Measurements from ENCODE around the gene TRIM28.

The TRIM28 gene

DNA sequence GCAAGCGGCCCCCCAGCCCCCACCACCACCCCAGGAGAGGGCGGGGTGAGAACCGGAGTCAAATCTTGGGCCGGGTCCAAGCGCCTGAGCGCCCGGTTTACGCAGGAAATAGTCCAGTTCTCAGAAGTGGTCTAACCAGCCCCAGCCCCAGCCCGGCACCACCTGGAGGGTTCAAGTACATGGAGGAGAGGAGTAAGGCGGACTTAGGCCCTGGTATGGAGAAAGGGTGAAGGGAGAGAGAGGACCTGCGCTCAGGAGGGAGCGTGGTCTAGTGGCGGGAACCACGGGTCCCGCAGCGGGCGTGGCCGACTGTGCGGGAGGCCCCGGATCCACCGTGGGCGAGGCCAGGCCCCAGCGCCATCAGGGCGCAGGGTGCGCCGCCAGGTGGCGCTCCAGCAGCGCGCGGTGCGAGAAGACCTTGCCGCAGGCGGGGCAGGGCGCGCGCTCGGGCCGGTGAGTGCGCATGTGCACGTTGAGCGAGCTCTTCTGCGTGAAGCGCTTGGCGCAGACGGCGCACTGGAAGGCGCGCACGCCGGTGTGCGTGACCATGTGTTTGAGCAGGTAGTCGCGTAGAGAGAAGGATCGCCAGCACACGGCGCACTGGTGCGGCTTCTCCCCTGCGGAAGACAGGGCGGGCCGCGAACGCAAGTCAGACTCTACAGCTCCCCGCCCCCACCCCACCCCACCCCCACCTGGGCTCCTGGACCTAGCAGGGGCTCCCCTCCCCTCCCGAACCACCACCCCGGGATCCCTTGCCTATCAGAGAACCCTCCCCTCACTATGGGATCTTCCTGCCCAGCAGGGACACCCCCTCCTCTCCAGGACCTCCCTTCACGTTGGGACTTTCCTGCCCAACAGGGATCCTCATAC lies 29.9 kb upstream of the TRIM28 start:
- peak overlapping the region; percentile 84 for H3K18ac ChIP-seq (ENCODE audit: low read length)
- H3K4ac ChIP-seq (ENCODE audit: low read length) = peak overlapping the region; percentile 26
- H2AK5ac ChIP-seq (ENCODE audit: low read depth, low read length) = peak overlapping the region; percentile 96
- peak overlapping the region; percentile 94 for H3K23ac ChIP-seq (ENCODE audit: low read depth, low read length, poor library complexity)
- peak overlapping the region; percentile 54 for H3K4me2 ChIP-seq (ENCODE audit: insufficient read depth, low read length, poor library complexity, severe bottlenecking)
- H3K9me3 ChIP-seq (replicated peaks in 1 of 2; ENCODE audit: control insufficient read depth in 2 of 2, insufficient read depth in 1 of 2, low read depth in 1 of 2, low read length in 2 of 2) = no peaks in the 10 kb centered on the region
- no peaks in the 10 kb centered on the region for H3K27me3 ChIP-seq (ENCODE audit: control insufficient read depth in 3 of 3, insufficient read depth in 3 of 3, low read depth in 1 of 3, low read length in 3 of 3)
- no peak overlapping the region for H2AFZ ChIP-seq (ENCODE audit: low read length)
- WGBS, 2 donors (ENCODE audit: extremely low coverage in 2 of 2, insufficient read length in 2 of 2, insufficient replicate concordance in 1 of 2) = no CpG with 5 or more reads among the region's 66 CpGs
- H2BK120ac ChIP-seq (ENCODE audit: low read depth, low read length) = no peak overlapping the region
- H3K27ac ChIP-seq (replicated peaks; ENCODE audit: low read length) = no peak overlapping the region
- DNase-seq (ENCODE audit: low spot score) = peak; percentile 89
- H4K8ac ChIP-seq (ENCODE audit: low read depth, low read length) = peak overlapping the region; percentile 95
- peaks cover 8 to 17% of the 10 kb centered on the region in 2 donors for H3K4me1 ChIP-seq (ENCODE audit: control insufficient read depth in 2 of 2, insufficient read depth in 1 of 2, low read depth in 1 of 2, low read length in 2 of 2)
- H3K36me3 ChIP-seq (replicated peaks in 1 of 2; ENCODE audit: control insufficient read depth in 2 of 2, insufficient read depth in 2 of 2, low read length in 2 of 2) = peaks cover 24 to 47% of the 10 kb centered on the region in 2 donors
- H3K9ac ChIP-seq (ENCODE audit: low read depth, low read length, poor library complexity) = peak overlapping the region; percentile 86
- H4K91ac ChIP-seq (ENCODE audit: low read depth, low read length, poor library complexity) = no peak overlapping the region
- H3K79me1 ChIP-seq (ENCODE audit: low read depth, low read length) = peaks cover 14% of the 10 kb centered on the region
- H2BK5ac ChIP-seq (ENCODE audit: low read length) = peak overlapping the region; percentile 8
- no peak overlapping the region for H2BK12ac ChIP-seq (ENCODE audit: low read length)
- no peak overlapping the region for H2BK15ac ChIP-seq (ENCODE audit: low read length)
- H3K4me3 ChIP-seq (ENCODE audit: low read length in 2 of 2) = peak overlapping the region in 1 of 2 donors; percentile 80
- no peak overlapping the region for H3K14ac ChIP-seq (ENCODE audit: low read length)

- peaks cover 24 to 45% of the 10 kb centered on the region in 2 donors for H3K36me3 ChIP-seq (replicated peaks in 1 of 2; ENCODE audit: control insufficient read depth in 2 of 2, insufficient read depth in 2 of 2, low read length in 2 of 2)
- H3K9me3 ChIP-seq (replicated peaks in 1 of 2; ENCODE audit: control insufficient read depth in 2 of 2, insufficient read depth in 1 of 2, low read depth in 1 of 2, low read length in 2 of 2) = no peaks in the 10 kb centered on the region
- H3K4me3 ChIP-seq (ENCODE audit: low read length in 2 of 2) = peak overlapping the region in 1 of 2 donors; percentile 74
- no peak for DNase-seq (ENCODE audit: low spot score)
- peak overlapping the region; percentile 80 for H3K18ac ChIP-seq (ENCODE audit: low read length)
- H2AFZ ChIP-seq (ENCODE audit: low read length) = no peak overlapping the region
- H2BK120ac ChIP-seq (ENCODE audit: low read depth, low read length) = no peak overlapping the region
- peak overlapping the region; percentile 54 for H3K4me2 ChIP-seq (ENCODE audit: insufficient read depth, low read length, poor library complexity, severe bottlenecking)
- no peak overlapping the region for H3K27ac ChIP-seq (replicated peaks; ENCODE audit: low read length)
- peak overlapping the region; percentile 49 for H2AK5ac ChIP-seq (ENCODE audit: low read depth, low read length)
- no peaks in the 10 kb centered on the region for H3K27me3 ChIP-seq (ENCODE audit: control insufficient read depth in 3 of 3, insufficient read depth in 3 of 3, low read depth in 1 of 3, low read length in 3 of 3)
- peak overlapping the region; percentile 8 for H2BK5ac ChIP-seq (ENCODE audit: low read length)
- H4K91ac ChIP-seq (ENCODE audit: low read depth, low read length, poor library complexity) = no peak overlapping the region
- H3K4me1 ChIP-seq (ENCODE audit: control insufficient read depth in 2 of 2, insufficient read depth in 1 of 2, low read depth in 1 of 2, low read length in 2 of 2) = peaks cover 8 to 17% of the 10 kb centered on the region in 2 donors
- no CpG with 5 or more reads among the region's 3 CpGs for WGBS, 2 donors (ENCODE audit: extremely low coverage in 2 of 2, insufficient read length in 2 of 2, insufficient replicate concordance in 1 of 2)
- peak overlapping the region; percentile 95 for H4K8ac ChIP-seq (ENCODE audit: low read depth, low read length)
- H2BK12ac ChIP-seq (ENCODE audit: low read length) = no peak overlapping the region
- H3K23ac ChIP-seq (ENCODE audit: low read depth, low read length, poor library complexity) = no peak overlapping the region
- peaks cover 14% of the 10 kb centered on the region for H3K79me1 ChIP-seq (ENCODE audit: low read depth, low read length)
- H3K14ac ChIP-seq (ENCODE audit: low read length) = no peak overlapping the region
- H3K4ac ChIP-seq (ENCODE audit: low read length) = no peak overlapping the region
- H2BK15ac ChIP-seq (ENCODE audit: low read length) = no peak overlapping the region
- H3K9ac ChIP-seq (ENCODE audit: low read depth, low read length, poor library complexity) = peak overlapping the region; percentile 86
Observed at GRCh38 chr19:58514564-58515022, 29.3 kb upstream of the TRIM28 start.

- no peak overlapping the region for H2BK12ac ChIP-seq (ENCODE audit: low read length)
- no peak for DNase-seq (ENCODE audit: low spot score)
- no CpG with 5 or more reads among the region's 2 CpGs for WGBS, 2 donors (ENCODE audit: extremely low coverage in 2 of 2, insufficient read length in 2 of 2, insufficient replicate concordance in 1 of 2)
- H3K79me1 ChIP-seq (ENCODE audit: low read depth, low read length) = peaks cover 14% of the 10 kb centered on the region
- peaks cover 8 to 17% of the 10 kb centered on the region in 2 donors for H3K4me1 ChIP-seq (ENCODE audit: control insufficient read depth in 2 of 2, insufficient read depth in 1 of 2, low read depth in 1 of 2, low read length in 2 of 2)
- no peak overlapping the region for H3K14ac ChIP-seq (ENCODE audit: low read length)
- H3K23ac ChIP-seq (ENCODE audit: low read depth, low read length, poor library complexity) = no peak overlapping the region
- no peaks in the 10 kb centered on the region for H3K9me3 ChIP-seq (replicated peaks in 1 of 2; ENCODE audit: control insufficient read depth in 2 of 2, insufficient read depth in 1 of 2, low read depth in 1 of 2, low read length in 2 of 2)
- H2AFZ ChIP-seq (ENCODE audit: low read length) = no peak overlapping the region
- peak overlapping the region; percentile 11 for H3K4me2 ChIP-seq (ENCODE audit: insufficient read depth, low read length, poor library complexity, severe bottlenecking)
- no peak overlapping the region for H3K18ac ChIP-seq (ENCODE audit: low read length)
- H2AK5ac ChIP-seq (ENCODE audit: low read depth, low read length) = no peak overlapping the region
- peaks cover 24 to 43% of the 10 kb centered on the region in 2 donors for H3K36me3 ChIP-seq (replicated peaks in 1 of 2; ENCODE audit: control insufficient read depth in 2 of 2, insufficient read depth in 2 of 2, low read length in 2 of 2)
- H3K27me3 ChIP-seq (ENCODE audit: control insufficient read depth in 3 of 3, insufficient read depth in 3 of 3, low read depth in 1 of 3, low read length in 3 of 3) = no peaks in the 10 kb centered on the region
- no peak overlapping the region for H3K27ac ChIP-seq (replicated peaks; ENCODE audit: low read length)
- no peak overlapping the region for H2BK5ac ChIP-seq (ENCODE audit: low read length)
- H3K9ac ChIP-seq (ENCODE audit: low read depth, low read length, poor library complexity) = no peak overlapping the region
- no peak overlapping the region for H2BK120ac ChIP-seq (ENCODE audit: low read depth, low read length)
- no peak overlapping the region for H3K4ac ChIP-seq (ENCODE audit: low read length)
- no peak overlapping the region for H4K91ac ChIP-seq (ENCODE audit: low read depth, low read length, poor library complexity)
- no peak overlapping the region for H2BK15ac ChIP-seq (ENCODE audit: low read length)
- no peak overlapping the region for H4K8ac ChIP-seq (ENCODE audit: low read depth, low read length)
- no peak overlapping the region for H3K4me3 ChIP-seq (ENCODE audit: low read length in 2 of 2)
Observed at GRCh38 chr19:58515259-58515658, 28.6 kb upstream of the TRIM28 start.

DNA sequence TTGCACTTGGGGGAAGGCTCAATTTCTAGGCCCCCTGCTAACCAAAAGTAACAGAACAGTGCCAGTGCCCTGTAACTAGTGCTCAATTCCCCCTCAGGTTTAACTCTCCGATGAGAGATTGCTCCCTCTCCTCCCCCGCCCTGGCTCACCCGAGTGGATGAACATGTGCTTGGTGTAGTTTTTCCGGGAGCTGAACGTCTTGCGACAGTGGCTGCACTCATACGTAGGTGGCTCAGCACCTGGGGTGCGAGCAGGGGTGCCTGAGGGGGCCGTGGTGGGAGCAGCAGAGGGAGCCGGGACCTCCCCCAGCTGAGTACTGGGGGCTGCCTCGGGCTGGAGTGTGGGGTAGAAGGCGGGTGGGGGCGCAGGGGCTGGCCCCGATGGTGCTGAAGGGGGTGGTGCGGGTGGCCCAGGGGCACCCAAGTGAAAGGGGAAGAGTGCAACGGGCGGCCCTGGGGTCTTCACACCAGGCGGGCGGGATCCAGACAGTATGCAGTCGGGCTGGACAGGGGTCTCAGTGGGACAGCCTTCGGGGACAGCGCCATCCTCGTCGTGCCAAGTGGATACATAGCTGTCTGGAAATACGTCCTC lies 27.5 kb upstream of the TRIM28 start:
- peaks cover 14% of the 10 kb centered on the region for H3K79me1 ChIP-seq (ENCODE audit: low read depth, low read length)
- no peak overlapping the region for H4K91ac ChIP-seq (ENCODE audit: low read depth, low read length, poor library complexity)
- H2BK15ac ChIP-seq (ENCODE audit: low read length) = no peak overlapping the region
- H3K4ac ChIP-seq (ENCODE audit: low read length) = no peak overlapping the region
- H2AK5ac ChIP-seq (ENCODE audit: low read depth, low read length) = peak overlapping the region; percentile 54
- no peaks in the 10 kb centered on the region for H3K9me3 ChIP-seq (replicated peaks in 1 of 2; ENCODE audit: control insufficient read depth in 2 of 2, insufficient read depth in 1 of 2, low read depth in 1 of 2, low read length in 2 of 2)
- H3K27ac ChIP-seq (replicated peaks; ENCODE audit: low read length) = no peak overlapping the region
- no peak overlapping the region for H2AFZ ChIP-seq (ENCODE audit: low read length)
- H4K8ac ChIP-seq (ENCODE audit: low read depth, low read length) = no peak overlapping the region
- peaks cover 24 to 43% of the 10 kb centered on the region in 2 donors for H3K36me3 ChIP-seq (replicated peaks in 1 of 2; ENCODE audit: control insufficient read depth in 2 of 2, insufficient read depth in 2 of 2, low read length in 2 of 2)
- H2BK5ac ChIP-seq (ENCODE audit: low read length) = no peak overlapping the region
- peaks cover 9 to 17% of the 10 kb centered on the region in 2 donors for H3K4me1 ChIP-seq (ENCODE audit: control insufficient read depth in 2 of 2, insufficient read depth in 1 of 2, low read depth in 1 of 2, low read length in 2 of 2)
- no peak overlapping the region for H3K18ac ChIP-seq (ENCODE audit: low read length)
- no peak overlapping the region for H2BK12ac ChIP-seq (ENCODE audit: low read length)
- no peak overlapping the region for H2BK120ac ChIP-seq (ENCODE audit: low read depth, low read length)
- DNase-seq (ENCODE audit: low spot score) = no peak
- no peak overlapping the region for H3K14ac ChIP-seq (ENCODE audit: low read length)
- H3K9ac ChIP-seq (ENCODE audit: low read depth, low read length, poor library complexity) = no peak overlapping the region
- H3K4me2 ChIP-seq (ENCODE audit: insufficient read depth, low read length, poor library complexity, severe bottlenecking) = no peak overlapping the region
- WGBS, 2 donors (ENCODE audit: extremely low coverage in 2 of 2, insufficient read length in 2 of 2, insufficient replicate concordance in 1 of 2) = no CpG with 5 or more reads among the region's 25 CpGs
- no peak overlapping the region for H3K23ac ChIP-seq (ENCODE audit: low read depth, low read length, poor library complexity)
- no peaks in the 10 kb centered on the region for H3K27me3 ChIP-seq (ENCODE audit: control insufficient read depth in 3 of 3, insufficient read depth in 3 of 3, low read depth in 1 of 3, low read length in 3 of 3)
- H3K4me3 ChIP-seq (ENCODE audit: low read length in 2 of 2) = no peak overlapping the region
